Upper lobe of right lung (tissue), 1 donor: Measurements from ENCODE around the gene MIS12. TPM values are rescaled to one million over a fixed set of nuclear protein-coding genes. Genes with fewer than 3 reads are reported as not detected.
A peak's percentile ranks its signal among the peaks of the same experiment; 100 is the strongest.

Experiments used
- ATAC-seq: fragments of 200-7000 bp; cut with Tn5 transposase; one replicate; pipeline ENCODE4 v1.9.1; 2020; ENCODE audit warnings: mild to moderate bottlenecking, moderate library complexity
- DNase-seq: peaks from one replicate; pipeline ENCODE4 v3.0.0-alpha.2; 2020
- H3K27ac ChIP-seq: fragments of 200-600 bp; one replicate; pipeline ENCODE4 v1.8.0; 2022
- H3K27me3 ChIP-seq: fragments of 200-600 bp; one replicate; pipeline ENCODE4 v1.8.0; 2022; ENCODE audit warnings: mild to moderate bottlenecking
- H3K36me3 ChIP-seq: fragments of 200-600 bp; one replicate; pipeline ENCODE4 v1.8.0; 2022
- H3K4me1 ChIP-seq: fragments of 200-600 bp; one replicate; pipeline ENCODE4 v1.8.0; 2022
- H3K4me3 ChIP-seq: fragments of 200-600 bp; one replicate; pipeline ENCODE4 v1.8.0; 2022; ENCODE audit warnings: mild to moderate bottlenecking
- H3K9me3 ChIP-seq: fragments of 200-600 bp; one replicate; pipeline ENCODE4 v1.8.0; 2022
- CTCF ChIP-seq: fragments of 200-600 bp; IDR thresholded peaks from one replicate; pipeline ENCODE4 v1.8.0; 2022; ENCODE audit warnings: antibody characterized with exemption
- intact Hi-C: fragments of 100-400 bp; cut with DNase I; formaldehyde crosslinking; loops from one replicate; pipeline ENCODE4 v1.11.0; 2022
- total RNA-seq: library from RNA; stranded (reverse); fragmentation: NEBNext Ultra II Directional; extraction: Animal tissue kit (Norgen Biotek cat#: 25700); gene quantifications from one replicate; pipeline ENCODE4 v1.2.1, GENCODE V29; 2021
- donor health status: DM: no; HTN: yes; CAD: no; lungs with severe emphysema.

The MIS12 gene
- total RNA-seq, 1 donor from 2014 or later = 17.0 TPM

- Histone ChIP-seq H3K36me3 (peaks cover 61% of the 10 kb centered on the region), H3K27me3 (no peaks in the 10 kb centered on the region), H3K27ac (no peak overlapping the region), H3K9me3 (no peaks in the 10 kb centered on the region), H3K4me3 (no peak overlapping the region), H3K4me1 (no peaks in the 10 kb centered on the region)
- TF ChIP-seq CTCF = no peak
- intact Hi-C loops = no loop called here
- DNase-seq (peak; percentile 35), ATAC-seq (no peak)
Measured at GRCh38 chr17:5530265-5531084, 44.1 kb downstream of the MIS12 start.

- Histone ChIP-seq H3K4me1 (no peaks in the 10 kb centered on the region), H3K27ac (no peak overlapping the region), H3K27me3 (no peaks in the 10 kb centered on the region), H3K4me3 (no peak overlapping the region), H3K36me3 (peaks cover 58% of the 10 kb centered on the region), H3K9me3 (no peaks in the 10 kb centered on the region)
- no peak for ATAC-seq
- intact Hi-C loops = no loop called here
- peak; percentile 13 for DNase-seq
- no peak for TF ChIP-seq CTCF
Measured at GRCh38 chr17:5531085-5531418, 44.7 kb downstream of the MIS12 start.

GRCh38 chr17:5532581-5532980, 46.2 kb downstream of the MIS12 start:
- Histone ChIP-seq H3K4me1 (no peaks in the 10 kb centered on the region), H3K9me3 (no peaks in the 10 kb centered on the region), H3K4me3 (no peak overlapping the region), H3K36me3 (peaks cover 63% of the 10 kb centered on the region), H3K27ac (no peak overlapping the region), H3K27me3 (no peaks in the 10 kb centered on the region)
- ATAC-seq (no peak), DNase-seq (no peak)
- TF ChIP-seq CTCF = no peak
- intact Hi-C loops = no loop called here

GRCh38 chr17:5533486-5534315, 47.3 kb downstream of the MIS12 start:
- DNase-seq = peak; percentile 26
- H3K36me3 ChIP-seq = peaks cover 63% of the 10 kb centered on the region

GRCh38 chr17:5535436-5535835, 49.1 kb downstream of the MIS12 start:
- H3K4me3 ChIP-seq = no peak overlapping the region
- ATAC-seq (no peak), DNase-seq (peak; percentile 21)
- H3K27me3 ChIP-seq = no peaks in the 10 kb centered on the region
- intact Hi-C loops = no loop called here
- no peaks in the 10 kb centered on the region for H3K9me3 ChIP-seq
- no peaks in the 10 kb centered on the region for H3K4me1 ChIP-seq
- no peak for TF ChIP-seq CTCF
- no peak overlapping the region for H3K27ac ChIP-seq
- H3K36me3 ChIP-seq = peaks cover 64% of the 10 kb centered on the region

More at GRCh38 chr17:5533486-5534315, 47.3 kb downstream of the MIS12 start:
- H3K9me3 ChIP-seq = no peaks in the 10 kb centered on the region
- H3K4me1 ChIP-seq = no peaks in the 10 kb centered on the region
- no peak overlapping the region for H3K4me3 ChIP-seq
- TF ChIP-seq CTCF = no peak
- no peaks in the 10 kb centered on the region for H3K27me3 ChIP-seq
- intact Hi-C loops = no loop called here
- no peak overlapping the region for H3K27ac ChIP-seq
- no peak for ATAC-seq
